ENCODE measurements around the gene MX2.

GRCh38 chr21:41360072-41360821 lies 1.6 kb upstream of the MX2 start:
- TF ChIP-seq POLR2A (IDR thresholded peaks at IDR 0.05), result no peak
- TF ChIP-seq CTCF (IDR thresholded peaks at IDR 0.05), result no peak
- no peak for TF ChIP-seq POLR2AphosphoS5 (IDR thresholded peaks at IDR 0.05)
- no peak for TF ChIP-seq EP300 (IDR thresholded peaks at IDR 0.05)
